Esophagus muscularis mucosa (tissue), 4 donors: ENCODE results near the gene GLIS2. TPM values are rescaled to one million over a fixed set of nuclear protein-coding genes. Genes with fewer than 3 reads are reported as not detected.
"Not testable (repeated sequence)": the region's sequence is repeated elsewhere in the genome, so short reads cannot be mapped to it uniquely, and the experiment has no call there.

Source experiments
- DNase-seq: peaks from one replicate; pipeline ENCODE4 v3.0.0-alpha.2; 2017; ENCODE audit errors: extremely low spot score
- H3K27ac ChIP-seq, 4 donors: fragments of 200-600 bp; sonication (generic); replicated peaks in 1 of 4; 1 replicate in 3 of 4; 2 replicates in 1 of 4; pipeline ENCODE4 v1.5.1; 2016 to 2019; ENCODE audit warnings: mild to moderate bottlenecking in 1 of 4
- H3K27me3 ChIP-seq, 4 donors: fragments of 200-600 bp; sonication (generic); one replicate each; pipeline versions ENCODE4 v1.5.1 to v1.6.0; 2016 to 2019
- H3K36me3 ChIP-seq, 4 donors: fragments of 200-600 bp; sonication (generic); one replicate each; pipeline ENCODE4 v1.5.1; 2016 to 2019
- H3K4me1 ChIP-seq, 4 donors: fragments of 200-600 bp; sonication (generic); one replicate each; pipeline ENCODE4 v1.5.1; 2016 to 2019
- H3K4me3 ChIP-seq, 4 donors: fragments of 200-600 bp; sonication (generic); 1 replicate in 2 of 4; 2 replicates in 2 of 4; pipeline ENCODE4 v1.5.1; 2016 to 2019; ENCODE audit warnings: mild to moderate bottlenecking in 4 of 4, moderate library complexity in 1 of 4
- H3K9me3 ChIP-seq, 4 donors: fragments of 200-600 bp; sonication (generic); 1 replicate in 3 of 4; 2 replicates in 1 of 4; pipeline ENCODE4 v1.5.1; 2016 to 2019
- CTCF ChIP-seq, 3 experiments: fragments of 200-600 bp in 2 of 3; fragments of 450-650 bp in 1 of 3; sonication (generic) in 2 of 3; IDR thresholded peaks; one replicate each; pipeline ENCODE4 v1.5.1; 2017 to 2019; ENCODE audit warnings: antibody characterized with exemption in 3 of 3, mild to moderate bottlenecking in 2 of 3, moderate library complexity in 1 of 3
- EP300 ChIP-seq: sonication (generic); formaldehyde crosslinking; IDR thresholded peaks from one replicate; pipeline ENCODE4 v1.6.1; 2017; ENCODE audit warnings: antibody characterized with exemption
- POLR2A ChIP-seq: fragments of 450-650 bp; IDR thresholded peaks from one replicate; pipeline ENCODE4 v1.6.1; 2017; ENCODE audit warnings: antibody characterized with exemption, moderate library complexity, mild to moderate bottlenecking, low read depth
- POLR2AphosphoS5 ChIP-seq, 2 donors: sonication (generic); formaldehyde crosslinking; IDR thresholded peaks; one replicate each; pipeline ENCODE4 v1.6.1; 2017; ENCODE audit warnings: antibody characterized with exemption in 2 of 2
- WGBS: methylation state at CpG from one replicate; pipeline ENCODE4 v1.1.5; 2018; 5-methylcytosine and 5-hydroxymethylcytosine counted together
- intact Hi-C: fragments of 100-400 bp; cut with DNase I; formaldehyde crosslinking; loops from one replicate; pipeline ENCODE4 v1.15.1; 2023
- total RNA-seq, 4 donors: library from RNA; depleted of rRNA; stranded (reverse); fragments of >200 nt; gene quantifications; one replicate each; pipeline versions ENCODE4 v1.1.0 to v1.2.1, GENCODE V29; 2016

GLIS2 gene
- total RNA-seq, 4 donors from 2014 or later: 10.8 to 32.6 (median 14.9) TPM

- DNase-seq: no peak
- Histone ChIP-seq H3K27me3 (no peaks in the 10 kb centered on the region), H3K27ac (no peak overlapping the region), H3K4me3 (no peak overlapping the region), H3K4me1 (peaks cover 27 to 42% (median 38%) of the 10 kb centered on the region in 4 donors), H3K9me3 (no peaks in the 10 kb centered on the region), H3K36me3 (peaks cover 11 to 56% (median 55%) of the 10 kb centered on the region in 4 donors)
- 86% methylated on average over 7 of the region's 19 CpGs for WGBS
- TF ChIP-seq POLR2A (no peak), POLR2AphosphoS5 (IDR thresholded peaks at IDR 0.05) (no peak), EP300 (no peak), CTCF (IDR thresholded peaks at IDR 0.05) (no peak)
- intact Hi-C loops: no loop called here
Observed at GRCh38 chr16:4332623-4333307, 16.9 kb downstream of the GLIS2 start.

GRCh38 chr16:4333308-4333638 lies 17.4 kb downstream of the GLIS2 start:
- Histone ChIP-seq H3K4me1 (peaks cover 23 to 42% (median 33%) of the 10 kb centered on the region in 4 donors), H3K27me3 (no peaks in the 10 kb centered on the region), H3K36me3 (peaks cover 11 to 61% (median 60%) of the 10 kb centered on the region in 4 donors), H3K4me3 (no peak overlapping the region), H3K27ac (no peak overlapping the region), H3K9me3 (no peaks in the 10 kb centered on the region)
- TF ChIP-seq POLR2AphosphoS5 (IDR thresholded peaks at IDR 0.05) (no peak), EP300 (no peak), POLR2A (no peak), CTCF (IDR thresholded peaks at IDR 0.05) (no peak)
- WGBS: 89% methylated on average over 3 of the region's 9 CpGs
- intact Hi-C loops: no loop called here
- DNase-seq: no peak

GRCh38 chr16:4333714-4334113 lies 17.8 kb downstream of the GLIS2 start:
- H3K4me1 ChIP-seq: peaks cover 19 to 42% (median 29%) of the 10 kb centered on the region in 4 donors
- intact Hi-C loops: not testable (repeated sequence)

GRCh38 chr16:4334724-4335495 lies 19.0 kb downstream of the GLIS2 start:
- Histone ChIP-seq H3K36me3 (peaks cover 11 to 77% (median 73%) of the 10 kb centered on the region in 4 donors), H3K9me3 (no peaks in the 10 kb centered on the region), H3K4me1 (peaks cover 19 to 39% (median 26%) of the 10 kb centered on the region in 4 donors), H3K27me3 (no peaks in the 10 kb centered on the region), H3K4me3 (no peak overlapping the region), H3K27ac (no peak overlapping the region)
- no peak for TF ChIP-seq CTCF (IDR thresholded peaks at IDR 0.05)
- no peak for TF ChIP-seq POLR2A
- no peak for TF ChIP-seq POLR2AphosphoS5 (IDR thresholded peaks at IDR 0.05)
- no peak for TF ChIP-seq EP300
- no peak for DNase-seq
- 86% methylated on average over 27 of the region's 32 CpGs for whole genome bisulfite sequencing
- intact Hi-C loops: no loop called here

More at GRCh38 chr16:4333714-4334113, 17.8 kb downstream of the GLIS2 start:
- not testable (repeated sequence) for H3K4me3 ChIP-seq, DNase-seq, H3K27me3 ChIP-seq, H3K9me3 ChIP-seq, H3K27ac ChIP-seq
- peaks cover 11 to 65% (median 65%) of the 10 kb centered on the region in 4 donors for H3K36me3 ChIP-seq
- 98% methylated on average over 9 of the region's 9 CpGs for WGBS
